Osteocyte (in vitro differentiated cells): ENCODE results near the gene CTNNA2. TPM values are rescaled to one million over a fixed set of nuclear protein-coding genes. Genes with fewer than 3 reads are reported as not detected.

Experiments used
- DNase-seq: peaks from one replicate; pipeline ENCODE4 v3.0.0; 2021; ENCODE audit warnings: mixed read lengths; ENCODE audit not compliant: unreplicated experiment; ENCODE audit errors: extremely low spot score
- H3K27ac Mint-ChIP-seq: one replicate; pipeline ENCODE4 v1.8.0; 2021; ENCODE audit warnings: mild to moderate bottlenecking, mixed read lengths; ENCODE audit not compliant: unreplicated experiment
- H3K27me3 Mint-ChIP-seq: one replicate; pipeline ENCODE4 v1.8.0; 2021; ENCODE audit warnings: mixed read lengths; ENCODE audit not compliant: unreplicated experiment
- H3K36me3 Mint-ChIP-seq: one replicate; pipeline ENCODE4 v1.8.0; 2021; ENCODE audit warnings: mixed read lengths; ENCODE audit not compliant: unreplicated experiment
- H3K4me1 Mint-ChIP-seq: one replicate; pipeline ENCODE4 v1.8.0; 2021; ENCODE audit warnings: mixed read lengths; ENCODE audit not compliant: unreplicated experiment
- H3K4me3 Mint-ChIP-seq: one replicate; pipeline ENCODE4 v1.8.0; 2021; ENCODE audit warnings: mild to moderate bottlenecking, moderate library complexity, mixed read lengths; ENCODE audit not compliant: unreplicated experiment
- H3K9me3 Mint-ChIP-seq: one replicate; pipeline ENCODE4 v1.8.0; 2021; ENCODE audit warnings: mixed read lengths; ENCODE audit not compliant: unreplicated experiment
- CTCF ChIP-seq: fragments of 200-600 bp; sonication (generic); IDR thresholded peaks from 2 replicates; pipeline ENCODE4 v1.5.0; 2021; ENCODE audit warnings: antibody characterized with exemption, mild to moderate bottlenecking, moderate library complexity
- total RNA-seq: library from RNA; stranded (reverse); gene quantifications from 2 replicates; pipeline ENCODE4 v1.2.1, GENCODE V29; 2021

The CTNNA2 gene
- total RNA-seq, 1 donor from 2014 or later, result not detected

- no peak for TF ChIP-seq CTCF
- Mint-ChIP-seq H3K4me1 (no peaks in the 10 kb centered on the region), H3K27me3 (no peaks in the 10 kb centered on the region), H3K36me3 (no peaks in the 10 kb centered on the region), H3K27ac (no peak overlapping the region), H3K9me3 (peaks cover 21% of the 10 kb centered on the region), H3K4me3 (no peak overlapping the region)
- DNase-seq, result no peak
Measured at GRCh38 chr2:80126596-80127189, 613.8 kb downstream of the CTNNA2 start.

DNA sequence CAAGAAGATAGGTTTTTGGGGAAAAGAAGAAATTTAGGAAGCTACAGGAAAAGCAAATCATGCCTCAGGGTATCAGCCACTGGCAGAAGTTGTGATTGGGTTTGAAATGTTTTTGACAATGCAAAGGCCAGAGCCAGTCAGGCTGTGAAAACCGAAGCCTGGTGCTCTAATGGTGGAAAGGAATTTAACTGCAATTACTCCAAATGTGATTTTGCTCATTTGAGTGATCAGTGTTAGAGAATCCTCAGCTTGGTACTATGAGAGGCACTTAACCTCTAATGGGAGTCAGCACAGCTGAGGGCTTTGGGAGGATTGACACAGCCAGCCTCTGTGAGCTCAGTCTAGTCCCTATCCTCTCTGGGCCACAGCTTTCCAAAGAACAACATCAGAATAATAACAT is 615.2 kb downstream of the CTNNA2 start:
- Mint-ChIP-seq H3K9me3 (peaks cover 24% of the 10 kb centered on the region), H3K27me3 (no peaks in the 10 kb centered on the region), H3K4me3 (no peak overlapping the region), H3K36me3 (no peaks in the 10 kb centered on the region), H3K27ac (no peak overlapping the region), H3K4me1 (no peaks in the 10 kb centered on the region)
- DNase-seq, result no peak
- no peak for TF ChIP-seq CTCF

DNA sequence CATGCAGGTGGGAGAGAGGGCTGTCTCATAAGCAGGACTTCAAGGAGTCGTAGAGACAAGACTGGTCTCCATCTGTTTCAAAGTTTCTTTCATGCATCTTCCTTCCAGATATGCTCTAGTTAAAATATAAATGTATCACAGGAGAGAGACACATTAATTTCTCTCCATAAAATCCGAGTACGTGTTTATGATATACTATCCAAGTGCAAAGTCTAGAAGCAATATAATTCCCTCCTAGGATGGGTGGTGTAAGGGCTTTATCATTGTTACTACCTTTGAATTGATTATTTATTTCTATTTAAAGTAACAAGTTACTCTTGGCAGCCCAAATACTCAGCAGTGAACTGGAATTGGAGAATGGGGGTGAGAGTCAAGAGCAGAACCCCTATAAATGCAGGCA is 619.4 kb downstream of the CTNNA2 start:
- H3K4me1 Mint-ChIP-seq, result no peaks in the 10 kb centered on the region
- no peak overlapping the region for H3K4me3 Mint-ChIP-seq
- no peak overlapping the region for H3K27ac Mint-ChIP-seq
- H3K36me3 Mint-ChIP-seq, result no peaks in the 10 kb centered on the region
- DNase-seq, result no peak
- H3K27me3 Mint-ChIP-seq, result no peaks in the 10 kb centered on the region
- H3K9me3 Mint-ChIP-seq, result peaks cover 37% of the 10 kb centered on the region
- no peak for TF ChIP-seq CTCF

- peaks cover 36% of the 10 kb centered on the region for H3K9me3 Mint-ChIP-seq
- TF ChIP-seq CTCF, result no peak
- H3K36me3 Mint-ChIP-seq, result no peaks in the 10 kb centered on the region
- H3K27ac Mint-ChIP-seq, result no peak overlapping the region
- H3K4me3 Mint-ChIP-seq, result no peak overlapping the region
- no peaks in the 10 kb centered on the region for H3K4me1 Mint-ChIP-seq
- H3K27me3 Mint-ChIP-seq, result no peaks in the 10 kb centered on the region
- no peak for DNase-seq
Measured at GRCh38 chr2:80135001-80135400, 622.1 kb downstream of the CTNNA2 start.

GRCh38 chr2:80136338-80136737 is 623.5 kb downstream of the CTNNA2 start:
- no peak for TF ChIP-seq CTCF
- H3K9me3 Mint-ChIP-seq, result peaks cover 34% of the 10 kb centered on the region
- no peaks in the 10 kb centered on the region for H3K36me3 Mint-ChIP-seq
- no peaks in the 10 kb centered on the region for H3K27me3 Mint-ChIP-seq
- no peaks in the 10 kb centered on the region for H3K4me1 Mint-ChIP-seq
- no peak overlapping the region for H3K4me3 Mint-ChIP-seq
- no peak overlapping the region for H3K27ac Mint-ChIP-seq
- no peak for DNase-seq
